Stimulated activated CD4-positive, alpha-beta T cell treated with anti-CD3 and anti-CD28 coated beads, Interleukin-2, amount 100 ng/mL, for 4 hours (primary cell): ENCODE measurements around the gene RBL1.
"Not testable (repeated sequence)": the region's sequence is repeated elsewhere in the genome, so short reads cannot be mapped to it uniquely, and the experiment has no call there.

ENCODE experiments used
- DNase-seq: peaks from one replicate; pipeline ENCODE4 v3.0.0-alpha.2; 2020; ENCODE audit warnings: low read depth

Gene RBL1

GRCh38 chr20:37095599-37096414 lies at the start of gene RBL1:
Gene RBL1 (minus strand): TSS chr20:37095997. CDS start chr20:37095928, 69 bp downstream.
- peak; percentile 75 for DNase-seq

GRCh38 chr20:37144856-37145404 lies 49.1 kb upstream of the RBL1 start:
- no peak for DNase-seq

DNA sequence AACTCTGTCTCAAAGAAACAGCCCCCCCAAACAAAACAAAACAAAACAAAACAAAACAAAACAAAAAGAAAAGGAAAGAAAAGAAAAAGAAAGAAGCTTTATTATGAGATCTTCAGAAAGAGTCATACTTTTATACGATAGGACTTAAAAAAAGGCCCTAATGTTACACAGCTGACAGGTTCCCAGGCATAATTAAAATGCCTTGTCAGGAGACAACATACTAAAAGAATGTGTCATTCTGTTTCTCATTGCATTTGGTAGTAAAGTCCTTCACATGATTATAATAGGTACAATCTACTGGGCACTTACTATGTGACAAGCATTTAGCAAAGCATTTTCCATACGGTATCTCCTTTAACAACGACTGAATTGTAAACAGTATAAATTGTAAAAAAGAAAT lies 46.9 kb upstream of the RBL1 start:
- no peak for DNase-seq

DNA sequence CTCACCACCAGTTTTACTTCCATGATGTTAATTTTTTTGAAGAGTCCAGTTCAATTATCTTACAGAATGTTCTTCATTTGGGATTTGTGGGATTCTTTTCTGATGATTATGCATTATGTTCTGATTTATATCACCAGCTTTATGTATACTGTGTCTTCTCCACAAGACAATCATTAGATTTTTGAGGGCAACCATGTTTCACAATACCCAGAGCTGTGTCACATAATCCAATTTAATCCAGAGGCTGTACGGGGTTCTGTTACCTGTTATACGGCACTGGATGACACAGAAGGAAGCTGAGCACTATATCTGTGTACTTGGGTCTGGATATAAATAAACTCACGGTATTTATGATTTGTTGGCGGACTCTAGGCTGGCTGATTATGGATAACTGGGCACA lies 41.8 kb upstream of the RBL1 start:
- DNase-seq: no peak

GRCh38 chr20:37133952-37134351 lies 38.2 kb upstream of the RBL1 start:
- DNase-seq: no peak

- DNase-seq: no peak
Measured at GRCh38 chr20:37131486-37131885, 35.7 kb upstream of the RBL1 start.

DNA sequence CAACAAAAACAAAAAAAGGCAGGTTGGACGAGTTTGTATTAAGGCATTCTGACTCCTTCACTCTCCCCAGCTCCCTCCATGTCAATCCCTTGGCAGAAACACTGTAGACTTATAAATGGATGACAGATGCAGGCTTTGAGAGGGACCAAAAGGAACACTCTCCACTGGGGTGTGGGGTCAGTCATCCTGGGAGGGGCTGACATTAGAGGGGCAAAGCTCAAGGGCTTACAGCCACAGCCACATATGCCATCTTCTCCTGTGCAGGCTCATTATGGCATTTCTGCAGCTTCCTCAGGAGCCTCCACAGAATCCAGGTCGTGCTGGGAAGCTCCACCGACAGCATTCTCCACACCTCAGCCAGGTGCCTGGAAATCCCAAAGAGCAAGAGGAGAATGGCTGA lies 33.0 kb upstream of the RBL1 start:
- DNase-seq: no peak

- not testable (repeated sequence) for DNase-seq
Measured at GRCh38 chr20:37126290-37126689, 30.5 kb upstream of the RBL1 start.

- no peak for DNase-seq
Measured at GRCh38 chr20:37123441-37123840, 27.6 kb upstream of the RBL1 start.

DNA sequence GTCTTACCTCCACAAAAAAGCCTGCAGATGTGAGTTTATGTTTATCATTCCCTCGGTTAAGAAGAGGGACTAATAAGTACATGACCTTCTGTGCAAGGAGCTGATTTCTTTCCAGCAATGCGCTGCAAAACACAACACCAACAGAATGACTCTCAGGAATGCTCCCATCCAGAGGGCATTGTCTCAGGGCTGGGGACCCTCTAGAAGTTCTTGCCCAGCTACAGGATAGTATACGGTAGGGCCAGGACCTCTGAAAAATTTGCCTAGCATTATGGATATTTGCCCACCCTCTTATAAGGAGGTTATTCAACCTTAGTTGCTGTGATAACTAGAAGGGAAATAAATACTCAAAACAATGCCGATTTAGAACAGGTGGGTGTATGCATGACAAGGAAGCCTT lies 24.7 kb upstream of the RBL1 start:
- no peak for DNase-seq

DNA sequence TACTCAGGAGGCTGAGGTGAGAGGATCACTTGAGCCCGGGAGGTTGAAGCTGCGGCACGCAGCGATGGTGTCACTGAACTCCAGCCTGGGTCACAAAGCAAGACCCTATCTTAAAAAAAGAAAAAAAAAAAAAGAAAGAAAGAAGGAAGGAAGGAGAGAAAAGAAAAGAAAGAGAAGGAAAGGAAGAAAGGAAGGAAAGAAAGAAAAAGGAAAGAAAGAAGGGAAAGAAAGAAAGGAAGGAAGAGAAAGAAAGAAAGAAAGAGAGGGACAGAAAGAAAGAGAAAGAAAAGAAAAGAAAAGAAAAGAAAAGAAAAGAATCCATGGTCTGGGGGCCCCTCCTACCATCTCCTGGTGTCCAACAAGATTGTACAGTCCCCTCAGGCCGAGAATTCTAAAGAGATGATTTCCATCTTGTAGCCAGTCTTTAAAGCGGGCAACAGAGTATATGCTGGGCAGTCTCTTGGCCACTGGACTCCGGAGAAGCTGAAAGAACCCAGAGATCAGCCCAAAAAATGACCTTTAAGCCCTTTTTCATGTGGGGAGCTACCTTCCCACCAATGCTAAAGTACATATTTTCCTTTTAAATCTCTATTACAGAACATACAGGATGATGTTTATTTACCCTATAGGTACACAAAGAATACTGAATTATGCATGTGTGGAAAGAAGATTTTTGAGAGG lies 23.7 kb upstream of the RBL1 start:
- no peak for DNase-seq

- no peak for DNase-seq
Measured at GRCh38 chr20:37114012-37114411, 18.2 kb upstream of the RBL1 start.

GRCh38 chr20:37111926-37112455 lies 16.2 kb upstream of the RBL1 start:
- no peak for DNase-seq

GRCh38 chr20:37108676-37109075 lies 12.9 kb upstream of the RBL1 start:
- no peak for DNase-seq

DNA sequence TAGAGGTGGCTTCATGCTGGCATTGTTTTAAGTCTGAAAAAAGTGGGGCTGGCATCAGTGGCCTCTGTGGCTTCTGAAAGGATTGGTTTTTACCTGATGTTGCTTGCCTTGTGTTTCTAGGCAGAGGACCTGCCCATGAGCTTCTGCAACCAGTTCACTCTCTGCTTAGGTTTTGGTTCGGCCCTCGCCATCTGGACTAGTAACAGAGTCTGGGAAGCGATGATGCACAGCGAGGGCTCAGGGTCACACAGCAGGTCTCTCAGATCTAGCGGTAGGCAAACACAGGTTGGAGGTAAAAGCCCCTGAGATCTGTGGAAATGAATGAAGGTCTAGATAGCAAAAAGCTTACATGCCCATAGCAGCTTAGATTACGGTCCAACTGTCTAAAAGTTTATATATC lies 6.8 kb upstream of the RBL1 start:
- DNase-seq: no peak

GRCh38 chr20:37096415-37097041 lies 731 bp upstream of the RBL1 start:
- no peak for DNase-seq

GRCh38 chr20:37095108-37095598 lies 644 bp downstream of the RBL1 start:
- DNase-seq: no peak

GRCh38 chr20:37090407-37090806 lies 5.4 kb downstream of the RBL1 start:
- DNase-seq: no peak

DNA sequence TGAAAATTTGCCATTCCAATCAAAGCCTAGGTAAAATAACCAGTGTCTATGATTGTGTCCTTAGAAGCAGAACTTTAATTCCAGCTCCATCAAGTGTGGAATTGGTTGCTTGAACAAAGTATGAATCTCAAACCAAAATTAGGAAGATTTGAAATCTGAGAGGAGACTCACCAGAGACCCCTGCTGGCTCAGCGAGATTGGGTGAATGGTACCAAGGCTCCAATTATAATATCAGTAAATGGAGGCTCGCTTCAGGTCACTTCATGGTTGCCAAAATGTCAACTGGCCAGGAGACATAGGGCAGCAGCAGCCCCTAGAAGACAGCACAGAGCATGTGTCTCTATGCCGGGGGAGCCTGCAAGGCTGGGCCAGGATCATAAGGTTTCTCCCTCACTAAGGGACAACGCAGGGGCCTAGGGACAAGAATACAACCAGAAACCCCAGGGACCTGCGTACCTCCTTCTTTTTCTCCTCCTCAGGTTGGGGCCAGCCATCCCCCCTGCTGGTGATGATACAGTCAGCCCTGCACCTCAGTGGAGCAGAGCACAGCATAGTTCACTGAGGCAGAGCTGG lies 14.0 kb downstream of the RBL1 start:
- peak; percentile 13 for DNase-seq

DNA sequence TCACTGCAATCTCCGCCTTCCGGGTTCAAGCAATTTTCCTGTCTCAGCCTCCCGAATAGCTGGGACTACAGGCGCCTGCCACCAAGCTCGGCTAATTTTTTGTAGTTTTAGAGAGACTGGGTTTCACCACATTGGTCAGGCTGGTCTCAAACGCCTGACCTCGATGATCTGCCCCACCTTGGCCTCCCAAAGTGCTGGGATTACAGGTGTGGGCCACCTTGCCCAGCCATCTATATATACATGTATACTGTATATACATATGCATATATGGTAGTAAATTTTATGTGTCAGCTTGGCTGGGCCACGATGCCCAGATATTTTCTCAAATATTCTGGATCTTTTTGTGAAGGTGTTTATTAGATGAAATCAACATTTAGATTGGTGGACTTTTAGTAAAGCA lies 18.8 kb downstream of the RBL1 start:
- DNase-seq: no peak

DNA sequence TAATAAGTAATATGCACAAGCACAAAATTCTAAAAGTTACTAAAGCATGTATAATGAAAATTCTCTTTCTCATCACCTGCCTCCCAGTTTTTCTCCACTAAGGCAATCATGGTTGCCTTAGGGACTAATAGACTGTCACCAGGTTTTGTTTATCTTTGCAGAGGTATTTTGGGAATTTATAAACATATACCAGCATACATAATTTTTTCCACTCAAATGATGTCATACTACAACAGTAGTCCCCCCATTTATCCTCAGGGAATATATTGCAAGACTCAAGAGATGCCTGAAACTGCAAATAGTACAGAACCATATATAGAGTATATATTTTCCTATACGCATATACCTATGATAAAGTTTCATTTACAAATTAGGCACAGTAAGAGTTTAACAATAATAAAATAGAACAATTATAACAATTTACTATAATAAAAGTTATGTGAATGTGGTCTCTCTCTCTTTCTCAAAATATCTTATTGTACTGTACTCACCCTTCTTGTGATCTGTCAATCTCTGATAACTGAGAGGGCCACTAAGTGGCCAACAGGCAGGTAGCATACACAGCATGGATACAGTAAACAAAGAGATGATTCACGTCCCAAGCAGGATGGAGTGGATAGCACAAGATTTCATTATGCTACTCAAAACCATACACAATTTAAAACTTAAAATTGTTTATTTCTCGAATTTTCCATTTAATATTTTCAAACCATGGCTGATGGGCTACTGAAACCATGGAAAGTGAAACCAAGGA lies 19.7 kb downstream of the RBL1 start:
- no peak for DNase-seq
